ENCODE results near the gene SPIRE1. TPM values are rescaled to one million over a fixed set of nuclear protein-coding genes. Genes with fewer than 3 reads are reported as not detected.

Gene SPIRE1
- 27.7 and 43.4 TPM in 2 replicates for total RNA-seq (ENCODE audit: low replicate concordance)

GRCh38 chr18:12657684-12658425, at the start of gene SPIRE1:
TSS of gene SPIRE1 (minus strand) at chr18:12658107. CDS start at chr18:12657866, 241 bp downstream.
- no peak for TF ChIP-seq CTCF (IDR thresholded peaks at IDR 0.05; ENCODE audit: insufficient read depth, low read length)

GRCh38 chr18:12703664-12704063, 45.8 kb upstream of the SPIRE1 start:
- H3K4me3 ChIP-seq (ENCODE audit: low read depth, low read length), result peak overlapping the region; percentile 89
- TF ChIP-seq CTCF (IDR thresholded peaks at IDR 0.05; ENCODE audit: insufficient read depth, low read length), result no peak
- peak; percentile 27 for DNase-seq (ENCODE audit: low read depth)

More at GRCh38 chr18:12657684-12658425, at the start of gene SPIRE1:
- DNase-seq (ENCODE audit: low read depth), result peak; percentile 32
- peak within 1 kb of the TSS; percentile 91 for H3K4me3 ChIP-seq (ENCODE audit: low read depth, low read length)

- no peak for TF ChIP-seq CTCF (IDR thresholded peaks at IDR 0.05; ENCODE audit: insufficient read depth, low read length)
- no peak for DNase-seq (ENCODE audit: low read depth)
- peak overlapping the region; percentile 89 for H3K4me3 ChIP-seq (ENCODE audit: low read depth, low read length)
Observed at GRCh38 chr18:12703096-12703567, 45.2 kb upstream of the SPIRE1 start.

GRCh38 chr18:12702221-12703095, 44.6 kb upstream of the SPIRE1 start, which contains the start of the genes CEP76 and PSMG2:
TSS of gene CEP76 (minus strand) at chr18:12702723. CDS start at chr18:12702548, 175 bp downstream.
TSS of gene PSMG2 (plus strand) at chr18:12703042. CDS start at chr18:12703108, 66 bp downstream.
- DNase-seq (ENCODE audit: low read depth), result peak; percentile 88
- TF ChIP-seq CTCF (IDR thresholded peaks at IDR 0.05; ENCODE audit: insufficient read depth, low read length), result no peak
- peak within 1 kb of the TSS; percentile 89 for H3K4me3 ChIP-seq (ENCODE audit: low read depth, low read length)

- TF ChIP-seq CTCF (IDR thresholded peaks at IDR 0.05; ENCODE audit: insufficient read depth, low read length), result no peak
- peak overlapping the region; percentile 89 for H3K4me3 ChIP-seq (ENCODE audit: low read depth, low read length)
- DNase-seq (ENCODE audit: low read depth), result no peak
Observed at GRCh38 chr18:12701161-12701560, 43.3 kb upstream of the SPIRE1 start.

- no peak for TF ChIP-seq CTCF (IDR thresholded peaks at IDR 0.05; ENCODE audit: insufficient read depth, low read length)
- no peak overlapping the region for H3K4me3 ChIP-seq (ENCODE audit: low read depth, low read length)
- DNase-seq (ENCODE audit: low read depth), result no peak
Observed at GRCh38 chr18:12699747-12700146, 41.8 kb upstream of the SPIRE1 start.
